ENCODE measurements around the gene UBE2E2.
A peak's percentile ranks its signal among the peaks of the same experiment; 100 is the strongest.

Gene UBE2E2

GRCh38 chr3:23485922-23486321 is 282.8 kb downstream of the UBE2E2 start:
- DNase-seq (ENCODE audit: low read depth) = no peak
- no peak for TF ChIP-seq CTCF (conservative IDR thresholded peaks at IDR 0.05; ENCODE audit: low read length)
- no peak overlapping the region for H3K4me3 ChIP-seq (ENCODE audit: low read length)

DNA sequence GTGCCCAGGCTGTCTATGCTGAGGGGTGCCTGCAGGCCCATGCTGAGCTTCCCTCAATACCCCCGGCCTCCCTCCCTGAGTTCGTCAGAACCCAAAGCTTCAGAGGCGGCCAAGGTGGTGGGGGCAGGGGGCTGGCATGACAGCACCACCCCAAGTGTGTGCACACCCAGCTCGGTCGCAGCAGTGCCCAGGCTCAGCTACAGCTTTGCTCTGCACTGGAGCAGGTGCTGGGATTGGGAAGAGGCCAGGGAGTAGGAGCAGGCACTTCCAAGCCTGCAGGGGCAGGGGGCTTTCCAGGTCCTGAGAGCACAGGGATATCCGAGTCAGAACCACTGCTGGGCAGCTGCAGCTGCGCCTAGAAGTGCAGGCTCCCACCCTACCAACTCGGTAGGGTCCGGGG is 283.9 kb downstream of the UBE2E2 start:
- DNase-seq (ENCODE audit: low read depth) = no peak
- no peak for TF ChIP-seq CTCF (conservative IDR thresholded peaks at IDR 0.05; ENCODE audit: low read length)
- H3K4me3 ChIP-seq (ENCODE audit: low read length) = no peak overlapping the region

DNA sequence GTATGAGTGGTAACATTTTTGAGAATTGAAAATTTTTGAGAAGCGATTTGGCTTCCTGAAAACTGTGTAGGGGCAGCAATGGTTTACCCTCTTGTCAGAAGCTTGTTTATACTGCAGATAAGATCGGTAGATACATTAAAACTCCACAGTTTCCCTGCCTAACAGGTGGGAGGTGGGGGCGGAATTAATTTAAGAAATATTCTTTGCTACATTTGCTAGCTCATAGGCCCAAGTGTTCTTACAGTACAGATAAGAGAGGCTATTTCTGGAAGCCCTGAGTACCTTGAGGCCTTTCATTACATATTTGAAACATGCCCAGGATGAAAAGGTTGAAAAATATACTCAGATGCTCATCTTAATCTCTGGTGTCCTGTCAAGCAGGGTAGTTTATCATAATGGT is 285.5 kb downstream of the UBE2E2 start:
- TF ChIP-seq CTCF (conservative IDR thresholded peaks at IDR 0.05; ENCODE audit: low read length) = no peak
- DNase-seq (ENCODE audit: low read depth) = no peak
- no peak overlapping the region for H3K4me3 ChIP-seq (ENCODE audit: low read length)

DNA sequence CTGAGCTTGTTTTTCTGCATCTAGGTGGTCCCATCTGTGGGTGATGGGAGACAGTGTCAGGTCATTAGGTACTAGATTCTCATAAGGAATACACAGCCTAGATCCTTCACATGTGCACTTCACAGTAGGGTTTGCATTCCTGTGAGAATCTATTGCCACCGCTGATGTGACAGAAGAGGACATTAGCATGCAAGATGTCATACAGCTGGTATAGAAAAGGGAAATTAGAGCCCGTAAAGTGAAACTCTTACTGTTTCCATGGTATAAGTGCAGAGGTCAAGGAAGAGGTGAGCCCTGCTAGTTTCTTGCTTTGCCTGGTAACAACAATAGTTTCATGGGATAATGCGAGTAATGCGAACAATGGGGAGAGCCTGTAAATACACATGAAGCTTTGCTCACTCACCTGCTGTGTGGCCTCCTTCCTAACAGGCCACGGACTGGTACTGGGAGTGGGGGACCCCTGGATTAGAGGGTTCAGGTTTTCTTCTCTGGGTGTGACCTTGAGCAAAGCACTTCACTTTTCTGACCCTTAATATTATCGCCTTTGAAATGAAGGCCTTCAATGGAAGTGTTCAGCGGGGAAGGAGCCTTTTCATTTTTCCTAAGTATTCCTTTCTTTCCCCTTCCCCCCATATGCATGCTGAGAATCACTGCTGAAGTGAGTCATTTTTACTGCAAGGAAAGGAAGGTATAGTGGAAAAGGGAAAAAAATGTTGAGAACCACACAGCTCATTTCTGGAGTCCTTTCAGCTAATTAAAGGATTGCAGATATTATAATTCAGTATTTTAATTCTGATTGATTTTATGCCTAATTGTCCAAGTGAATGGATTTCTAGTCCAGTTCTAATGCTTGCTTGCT is 286.4 kb downstream of the UBE2E2 start:
- DNase-seq (ENCODE audit: low read depth) = no peak
- no peak for TF ChIP-seq CTCF (conservative IDR thresholded peaks at IDR 0.05; ENCODE audit: low read length)
- H3K4me3 ChIP-seq (ENCODE audit: low read length) = no peak overlapping the region

GRCh38 chr3:23490459-23490858 is 287.3 kb downstream of the UBE2E2 start:
- H3K4me3 ChIP-seq (ENCODE audit: low read length) = no peak overlapping the region
- TF ChIP-seq CTCF (conservative IDR thresholded peaks at IDR 0.05; ENCODE audit: low read length) = no peak
- peak; percentile 45 for DNase-seq (ENCODE audit: low read depth)

DNA sequence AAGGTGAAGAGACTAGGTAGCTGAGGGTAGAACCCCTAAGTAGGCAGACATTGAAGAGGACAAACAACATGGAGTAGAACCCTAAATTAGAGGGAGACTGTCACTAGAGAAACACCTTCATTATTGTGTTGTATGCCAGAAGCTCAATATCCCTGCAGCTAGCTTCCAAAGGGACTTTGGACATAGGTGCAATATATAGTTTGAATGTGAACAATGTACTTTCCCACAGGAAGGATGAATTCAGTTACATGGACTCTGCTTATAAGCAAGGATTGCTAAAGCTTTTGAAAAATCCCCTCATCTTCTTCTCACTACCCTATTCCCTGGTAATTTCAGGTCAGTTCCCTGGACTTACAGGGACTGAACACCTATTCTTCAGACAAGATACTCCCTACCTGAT is 288.9 kb downstream of the UBE2E2 start:
- no peak for DNase-seq (ENCODE audit: low read depth)
- H3K4me3 ChIP-seq (ENCODE audit: low read length) = no peak overlapping the region
- no peak for TF ChIP-seq CTCF (conservative IDR thresholded peaks at IDR 0.05; ENCODE audit: low read length)

GRCh38 chr3:23493889-23494288 is 290.8 kb downstream of the UBE2E2 start:
- H3K4me3 ChIP-seq (ENCODE audit: low read length) = no peak overlapping the region
- no peak for DNase-seq (ENCODE audit: low read depth)
- no peak for TF ChIP-seq CTCF (conservative IDR thresholded peaks at IDR 0.05; ENCODE audit: low read length)
